Effector memory CD4-positive, alpha-beta T cell (primary cell): ENCODE measurements around the gene COTL1.

Source experiments
- DNase-seq, 3 donors: peaks; one replicate each; pipeline ENCODE4 v3.0.0-alpha.2; 2020
- H3K27ac ChIP-seq: 2 replicates; pipeline ENCODE4 v1.7.0; 2013; ENCODE audit warnings: mild to moderate bottlenecking, low read length, moderate library complexity; ENCODE audit not compliant: insufficient read depth, poor library complexity, severe bottlenecking
- H3K27me3 ChIP-seq: replicated peaks from 2 replicates; pipeline ENCODE4 v1.7.0; 2013; ENCODE audit warnings: mild to moderate bottlenecking, low read length; ENCODE audit not compliant: insufficient read depth, control insufficient read depth, poor library complexity, severe bottlenecking
- H3K36me3 ChIP-seq: 2 replicates; pipeline ENCODE4 v1.7.0; 2013; ENCODE audit warnings: mild to moderate bottlenecking, low read length, moderate library complexity; ENCODE audit not compliant: control insufficient read depth, insufficient read depth
- H3K4me1 ChIP-seq: 2 replicates; pipeline ENCODE4 v1.7.0; 2013; ENCODE audit warnings: low read length, mild to moderate bottlenecking; ENCODE audit not compliant: control insufficient read depth, insufficient read depth, poor library complexity, severe bottlenecking
- H3K4me3 ChIP-seq: 2 replicates; pipeline ENCODE4 v1.7.0; 2013; ENCODE audit warnings: low read length, low read depth, mild to moderate bottlenecking; ENCODE audit not compliant: insufficient read depth, poor library complexity, severe bottlenecking
- H3K9me3 ChIP-seq: 2 replicates; pipeline ENCODE4 v1.7.0; 2013; ENCODE audit warnings: mild to moderate bottlenecking, low read length, moderate library complexity; ENCODE audit not compliant: control insufficient read depth

COTL1 gene

DNA sequence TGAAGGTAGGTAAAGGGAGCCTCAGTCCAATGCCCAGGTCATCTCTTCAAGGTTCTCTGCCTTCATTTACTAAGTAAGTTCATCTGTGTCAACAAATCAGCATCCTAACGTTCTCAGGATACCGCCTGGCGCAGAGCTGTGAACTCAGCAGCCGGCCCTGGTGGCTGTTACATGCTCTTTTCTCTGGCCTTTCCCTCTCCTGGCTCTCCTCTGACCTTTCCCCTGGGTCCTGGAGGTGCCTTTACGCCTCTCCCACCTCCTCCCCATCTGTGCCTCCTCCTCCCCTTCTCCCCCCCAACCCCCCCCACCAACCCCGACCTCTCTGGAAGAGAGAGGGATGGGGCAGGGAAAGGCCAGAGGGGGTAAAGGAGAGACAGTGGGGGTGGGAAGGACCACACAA is 19.5 kb downstream of the COTL1 start:
- peak overlapping the region; percentile 77 for H3K27ac ChIP-seq

DNA sequence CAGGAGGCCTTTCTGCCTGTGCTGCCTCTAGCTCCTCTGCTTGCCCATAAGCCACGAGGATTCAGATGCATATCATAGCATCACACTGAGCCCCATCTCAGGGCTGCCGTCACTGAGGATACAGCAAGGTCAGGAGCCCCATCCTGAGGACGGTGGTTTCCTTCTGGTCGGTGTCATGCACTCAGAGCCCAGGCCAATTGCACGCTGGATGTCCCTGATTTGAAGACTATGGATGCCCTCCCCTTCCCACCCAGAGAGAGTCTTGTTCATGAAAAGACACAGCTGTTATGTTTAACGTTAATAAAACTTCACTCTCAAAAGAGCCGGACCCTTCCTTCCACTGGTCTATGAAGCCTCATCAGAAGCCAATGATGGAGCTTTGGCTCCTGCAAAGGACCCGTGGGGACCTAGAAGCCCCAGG is 19.9 kb downstream of the COTL1 start:
- peaks cover 5% of the 10 kb centered on the region for H3K36me3 ChIP-seq
- peak overlapping the region; percentile 77 for H3K27ac ChIP-seq
- DNase-seq = peak in 1 of 3 donors; percentile 27
- H3K4me1 ChIP-seq = peaks cover 88% of the 10 kb centered on the region
- no peaks in the 10 kb centered on the region for H3K27me3 ChIP-seq
- no peaks in the 10 kb centered on the region for H3K9me3 ChIP-seq
- peak overlapping the region; percentile 39 for H3K4me3 ChIP-seq

More for the DNA sequence above, 19.5 kb downstream of the COTL1 start:
- Histone ChIP-seq H3K4me1 (peaks cover 92% of the 10 kb centered on the region), H3K27me3 (no peaks in the 10 kb centered on the region), H3K9me3 (no peaks in the 10 kb centered on the region), H3K4me3 (peak overlapping the region; percentile 39), H3K36me3 (peaks cover 5% of the 10 kb centered on the region)
- no peak for DNase-seq

DNA sequence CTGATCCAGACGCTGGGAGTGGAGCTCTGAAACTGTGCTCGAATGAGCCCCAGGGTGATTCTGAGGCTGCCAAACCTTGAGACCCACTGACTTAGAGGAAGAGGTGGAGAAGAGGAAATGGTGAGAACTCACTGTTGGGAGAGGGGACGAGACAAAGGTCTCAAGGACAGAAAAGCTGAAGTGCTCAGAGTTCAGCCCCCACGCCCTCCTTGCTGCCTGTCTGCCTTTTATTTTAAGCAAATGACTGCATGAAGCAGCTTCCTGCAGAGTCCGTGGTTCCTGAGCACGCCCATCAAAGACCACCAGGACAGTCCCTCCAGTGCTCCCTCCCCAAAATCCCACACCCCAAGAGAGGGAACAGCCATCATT is 20.4 kb downstream of the COTL1 start:
- DNase-seq = no peak
- H3K9me3 ChIP-seq = no peaks in the 10 kb centered on the region
- no peaks in the 10 kb centered on the region for H3K27me3 ChIP-seq
- H3K36me3 ChIP-seq = peaks cover 5% of the 10 kb centered on the region
- H3K27ac ChIP-seq = peak overlapping the region; percentile 77
- H3K4me1 ChIP-seq = peaks cover 83% of the 10 kb centered on the region
- peak overlapping the region; percentile 39 for H3K4me3 ChIP-seq

DNA sequence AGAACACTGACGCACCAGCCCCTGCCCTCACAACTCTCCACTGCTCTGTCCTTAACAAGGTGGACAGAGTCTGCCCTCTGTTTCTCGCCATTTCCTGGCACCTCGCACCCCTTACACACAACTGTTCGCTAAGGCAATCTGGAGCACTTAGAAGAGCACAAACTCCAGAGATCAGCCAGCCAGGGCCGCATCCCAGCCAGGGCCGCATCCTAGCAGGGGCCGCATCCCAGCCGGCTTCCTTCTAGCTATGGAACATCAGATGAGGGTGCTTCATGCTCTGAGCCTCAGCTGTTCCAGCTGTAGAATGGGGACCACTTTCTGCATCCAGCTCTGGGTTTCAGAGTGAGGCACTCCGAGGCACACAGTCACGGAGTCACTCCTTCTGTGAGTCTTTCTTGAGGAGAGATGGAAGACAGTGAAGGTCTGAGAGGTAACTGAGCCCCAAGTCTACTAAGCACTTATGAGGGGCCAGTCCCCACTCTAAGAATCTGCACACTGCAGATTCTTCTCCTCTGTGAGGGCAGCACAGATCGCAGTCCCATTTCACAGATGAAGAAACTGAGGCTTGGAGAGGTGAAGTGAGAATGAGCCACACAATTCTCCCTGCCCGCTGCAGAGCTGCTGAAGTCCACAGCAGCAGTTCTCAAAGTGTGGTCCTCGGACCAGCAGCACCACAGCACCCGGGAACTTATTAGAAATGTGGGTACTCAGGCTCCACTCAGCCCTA is 20.9 kb downstream of the COTL1 start:
- Histone ChIP-seq H3K36me3 (peaks cover 5% of the 10 kb centered on the region), H3K4me1 (peaks cover 79% of the 10 kb centered on the region), H3K4me3 (peak overlapping the region; percentile 39), H3K9me3 (no peaks in the 10 kb centered on the region), H3K27me3 (no peaks in the 10 kb centered on the region), H3K27ac (peak overlapping the region; percentile 77)
- no peak for DNase-seq

DNA sequence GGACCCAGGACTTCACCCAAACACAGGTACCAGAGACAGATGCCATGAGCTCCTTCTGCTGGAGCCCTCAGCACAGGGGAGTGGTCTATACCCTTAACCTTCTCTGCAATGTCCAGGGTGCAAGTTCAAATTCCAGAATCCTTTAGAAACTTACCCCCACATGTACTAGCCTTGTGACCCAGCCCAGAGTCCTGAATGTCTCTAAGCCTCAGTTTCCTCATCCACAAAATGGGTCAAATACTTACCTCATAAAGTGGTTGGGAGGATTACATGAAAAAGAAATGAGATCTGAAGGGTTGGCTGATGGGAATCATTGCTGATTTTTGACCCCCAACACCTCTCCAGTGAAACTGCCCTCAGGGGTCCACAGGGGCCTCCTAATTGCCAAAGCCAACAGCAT is 21.7 kb downstream of the COTL1 start:
- Histone ChIP-seq H3K4me3 (no peak overlapping the region), H3K27me3 (no peaks in the 10 kb centered on the region), H3K9me3 (no peaks in the 10 kb centered on the region), H3K27ac (peak overlapping the region; percentile 77), H3K36me3 (peaks cover 5% of the 10 kb centered on the region), H3K4me1 (peaks cover 71% of the 10 kb centered on the region)
- DNase-seq = no peak

DNA sequence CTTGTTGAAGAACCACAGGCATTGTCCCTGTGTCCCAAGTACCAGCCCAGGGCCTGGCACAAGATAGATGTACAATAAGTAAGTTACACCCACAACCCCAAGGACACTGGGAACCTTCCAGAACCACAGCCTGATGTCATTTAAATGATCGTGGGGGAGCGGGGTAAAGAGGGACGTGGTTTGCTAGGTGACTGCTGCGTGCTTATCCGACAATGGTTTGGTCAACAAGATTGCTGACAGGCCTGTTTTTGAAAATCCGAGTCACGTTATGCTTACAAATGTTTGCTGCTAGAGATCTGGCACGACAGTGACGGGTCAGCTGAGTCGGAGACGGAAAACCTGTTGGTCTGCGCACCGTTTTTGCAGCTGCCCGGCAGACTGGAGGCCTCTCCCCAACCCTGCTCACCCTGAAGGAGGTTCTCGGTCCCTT is 22.8 kb downstream of the COTL1 start:
- H3K4me1 ChIP-seq = peaks cover 60% of the 10 kb centered on the region
- no peak for DNase-seq
- H3K4me3 ChIP-seq = peak overlapping the region; percentile 39

DNA sequence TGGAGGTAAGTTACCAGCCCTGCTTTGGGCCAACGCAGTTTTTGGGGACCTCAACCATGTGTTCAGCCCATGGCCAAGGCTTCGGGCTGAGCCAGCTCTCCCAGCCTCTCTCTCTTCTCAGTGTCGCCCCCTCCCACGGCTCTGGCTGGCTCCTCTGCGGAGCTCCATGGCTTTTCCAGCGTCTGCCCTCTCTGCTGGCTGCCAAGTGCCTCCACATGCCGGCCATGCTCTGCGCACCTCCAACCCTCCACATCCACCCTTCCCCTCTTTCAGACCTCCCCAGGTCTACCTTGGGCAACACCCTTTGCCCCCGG is 23.2 kb downstream of the COTL1 start:
- peak overlapping the region; percentile 77 for H3K27ac ChIP-seq

More for the DNA sequence above, 22.8 kb downstream of the COTL1 start:
- Histone ChIP-seq H3K36me3 (peaks cover 5% of the 10 kb centered on the region), H3K9me3 (no peaks in the 10 kb centered on the region), H3K27me3 (no peaks in the 10 kb centered on the region), H3K27ac (peak overlapping the region; percentile 77)

DNA sequence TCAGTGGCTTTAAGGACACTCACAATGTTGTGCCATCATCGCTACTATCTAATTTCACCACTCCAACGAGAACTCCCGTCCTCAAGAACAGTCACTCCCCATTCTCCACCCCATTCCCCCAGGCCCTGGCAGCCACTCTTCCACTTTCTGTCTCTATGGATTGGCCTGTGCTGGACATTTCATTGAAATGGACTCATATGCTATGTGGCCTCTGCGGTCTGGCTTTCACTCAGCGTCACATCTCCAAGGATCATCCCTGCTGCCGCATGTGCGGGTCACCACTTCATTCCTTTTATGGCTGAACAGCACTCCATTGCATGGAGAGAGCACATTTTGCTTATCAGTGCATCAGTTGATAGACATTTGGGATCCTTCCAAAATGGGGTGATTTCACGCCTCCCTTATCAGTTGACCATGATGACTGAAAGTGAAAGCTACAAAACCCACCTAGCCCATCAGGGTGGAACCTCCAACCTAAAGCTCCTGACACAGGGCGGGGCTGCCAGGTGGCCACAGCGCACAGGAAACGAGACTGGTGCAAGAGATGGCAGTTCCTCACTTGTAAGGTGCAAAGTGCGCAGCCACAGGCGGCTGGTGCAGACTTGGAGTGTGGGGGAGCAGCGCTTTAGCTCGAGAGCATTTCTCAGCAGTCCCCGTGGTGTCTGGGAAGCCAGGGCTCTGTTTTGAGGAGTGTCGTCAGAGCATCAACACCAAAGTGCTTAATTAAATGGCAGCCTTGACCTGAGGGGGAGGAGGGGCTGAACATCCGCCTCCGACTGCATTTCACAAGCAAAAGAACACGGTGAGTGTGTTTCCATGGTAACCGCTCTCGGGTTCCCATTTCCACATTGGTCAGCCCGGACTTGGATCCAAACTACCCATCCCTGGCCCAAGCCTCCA is 23.8 kb downstream of the COTL1 start:
- Histone ChIP-seq H3K9me3 (no peaks in the 10 kb centered on the region), H3K27me3 (no peaks in the 10 kb centered on the region), H3K4me3 (peak overlapping the region; percentile 39), H3K4me1 (peaks cover 50% of the 10 kb centered on the region), H3K27ac (peak overlapping the region; percentile 77), H3K36me3 (peaks cover 12% of the 10 kb centered on the region)
- peak; percentile 63 to 82 (median 67) for DNase-seq

More for the DNA sequence above, 23.2 kb downstream of the COTL1 start:
- Histone ChIP-seq H3K36me3 (peaks cover 6% of the 10 kb centered on the region), H3K4me3 (peak overlapping the region; percentile 39), H3K4me1 (peaks cover 56% of the 10 kb centered on the region), H3K9me3 (no peaks in the 10 kb centered on the region), H3K27me3 (no peaks in the 10 kb centered on the region)
- no peak for DNase-seq

DNA sequence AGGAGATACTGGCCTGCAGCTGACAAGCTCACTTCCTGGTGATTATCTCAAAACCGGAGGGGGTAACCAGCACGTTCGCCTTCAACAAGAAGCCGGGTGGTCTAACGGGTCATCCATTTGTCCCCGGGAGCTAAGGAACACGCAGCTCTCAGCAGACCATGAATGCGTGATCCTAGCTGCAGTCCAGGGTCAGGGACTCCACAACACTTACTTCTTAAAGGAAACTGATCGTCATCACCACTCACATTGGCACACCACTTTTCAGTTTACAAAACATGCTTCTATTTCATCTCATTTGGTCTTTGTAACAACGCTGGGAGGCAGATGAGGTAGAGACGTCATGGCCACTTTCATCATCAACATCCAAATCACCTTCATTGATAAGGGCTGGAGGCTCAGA is 25.2 kb downstream of the COTL1 start:
- peaks cover 20% of the 10 kb centered on the region for H3K36me3 ChIP-seq
- DNase-seq = no peak
- H3K9me3 ChIP-seq = no peaks in the 10 kb centered on the region
- H3K27me3 ChIP-seq = no peaks in the 10 kb centered on the region
- H3K4me1 ChIP-seq = peaks cover 39% of the 10 kb centered on the region
- H3K4me3 ChIP-seq = no peak overlapping the region
- no peak overlapping the region for H3K27ac ChIP-seq
